ENCODE results near the gene HERPUD1.

DNA sequence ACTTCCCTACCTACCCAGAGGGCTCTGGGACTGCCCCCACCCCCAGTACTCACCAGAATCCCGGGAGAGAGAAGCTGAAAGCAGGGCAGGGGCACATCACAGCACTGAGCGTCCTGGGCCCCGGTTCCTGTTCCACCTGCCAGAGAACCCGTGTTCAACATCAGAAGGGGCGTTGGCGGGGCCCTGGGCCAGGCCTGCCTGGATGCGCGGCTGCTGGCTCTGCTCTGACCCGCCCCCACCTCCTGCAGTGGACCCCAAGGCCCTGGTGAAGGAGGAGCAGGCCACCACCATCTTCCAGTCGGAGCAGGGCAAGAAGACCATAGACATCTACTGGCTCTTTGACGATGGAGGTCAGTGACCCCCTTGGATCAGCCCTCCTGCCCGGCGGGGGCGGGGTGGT is 39.2 kb upstream of the HERPUD1 start:
- no peak for TF ChIP-seq CTCF (IDR thresholded peaks at IDR 0.05; ENCODE audit: insufficient read depth, low read length, poor library complexity, severe bottlenecking)
- TF ChIP-seq EZH2phosphoT487 (conservative IDR thresholded peaks at IDR 0.05; ENCODE audit: low read length) = no peak
